HG02588 (cell line): ENCODE results near the gene AFAP1.

Experiments used
- ATAC-seq: cut with Tn5 transposase; IDR thresholded peaks from one replicate; pipeline ENCODE4 v1.9.1; 2021; ENCODE audit warnings: mild to moderate bottlenecking, moderate library complexity; ENCODE audit not compliant: unreplicated experiment

AFAP1 gene

DNA sequence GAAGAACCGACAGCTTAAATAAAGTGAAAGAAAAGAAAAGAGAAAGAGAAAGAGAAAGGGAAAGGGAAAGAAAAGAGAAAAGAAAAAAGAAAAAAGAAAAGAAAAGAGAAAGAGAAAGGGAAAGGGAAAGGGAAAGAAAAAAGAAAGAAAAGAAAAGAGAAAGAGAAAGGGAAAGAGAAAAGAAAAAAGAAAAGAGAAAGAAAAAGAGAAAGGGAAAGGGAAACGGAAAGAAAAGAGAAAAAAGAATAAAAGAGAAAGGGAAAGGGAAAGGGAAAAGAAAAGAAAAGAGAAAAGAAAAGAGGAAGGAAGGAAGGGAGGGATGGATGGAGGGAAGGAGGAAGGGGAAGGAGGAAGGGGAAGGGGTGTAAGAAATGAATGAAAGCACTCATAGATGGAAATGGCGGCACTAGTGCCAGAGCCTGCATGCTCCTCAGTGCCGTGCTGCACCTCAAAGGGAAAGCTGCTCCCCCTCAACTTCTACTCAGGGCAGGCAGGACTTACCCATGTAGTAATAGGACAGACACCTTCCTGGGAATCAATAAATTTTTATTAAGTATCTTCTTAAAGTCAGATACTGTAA is 70.7 kb downstream of the AFAP1 start:
- no peak for ATAC-seq

DNA sequence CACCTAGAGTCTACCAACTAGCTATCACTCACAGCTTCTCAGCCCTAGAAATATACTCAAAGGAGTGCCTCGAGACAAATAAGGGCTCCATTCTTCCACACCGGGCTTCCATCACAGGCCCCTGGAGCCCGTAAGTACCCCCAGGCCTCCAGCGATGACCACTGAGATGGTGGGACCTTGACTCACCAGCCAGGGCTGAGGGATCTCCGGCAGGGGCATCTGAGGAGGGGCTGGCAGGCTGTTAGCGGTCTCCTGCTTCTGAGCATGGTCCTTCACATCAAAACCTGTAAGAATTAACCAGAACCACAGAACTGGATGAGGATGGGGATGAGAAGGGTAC is 71.3 kb downstream of the AFAP1 start:
- no peak for ATAC-seq

DNA sequence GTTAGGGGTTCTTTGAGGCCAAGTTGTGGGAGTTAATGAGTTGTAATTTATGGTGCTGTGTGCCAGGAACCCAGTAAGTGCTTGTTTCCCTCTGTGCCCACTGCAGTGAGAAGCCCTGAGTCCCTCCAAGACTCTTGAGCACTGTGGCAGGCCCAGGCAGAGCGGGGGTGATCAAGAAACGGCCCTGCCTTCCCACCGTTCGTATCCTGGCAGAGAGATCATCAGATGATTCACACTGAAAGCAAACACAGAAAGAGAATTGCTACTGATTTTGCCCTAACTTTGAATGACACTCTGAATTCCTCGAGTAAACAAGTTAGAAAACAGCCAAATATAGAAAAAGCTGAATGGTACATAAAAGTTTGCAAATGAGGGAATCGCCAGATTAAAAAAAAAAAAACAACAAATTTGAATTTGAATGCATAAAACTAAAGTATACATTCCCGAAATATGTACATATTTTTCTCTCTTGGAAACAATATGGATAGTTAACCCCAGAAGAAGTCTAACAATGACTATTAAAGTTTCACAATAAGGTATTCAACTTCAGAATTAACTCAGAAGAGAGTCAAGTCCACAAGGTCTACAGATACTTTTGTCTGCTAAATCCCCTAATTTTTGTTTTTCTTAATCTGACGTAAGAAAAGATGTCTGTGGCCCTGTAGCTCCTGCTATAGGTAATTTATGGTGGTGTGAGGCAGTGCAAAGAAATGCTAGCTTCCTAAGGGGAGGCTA is 71.8 kb downstream of the AFAP1 start:
- ATAC-seq, result no peak

DNA sequence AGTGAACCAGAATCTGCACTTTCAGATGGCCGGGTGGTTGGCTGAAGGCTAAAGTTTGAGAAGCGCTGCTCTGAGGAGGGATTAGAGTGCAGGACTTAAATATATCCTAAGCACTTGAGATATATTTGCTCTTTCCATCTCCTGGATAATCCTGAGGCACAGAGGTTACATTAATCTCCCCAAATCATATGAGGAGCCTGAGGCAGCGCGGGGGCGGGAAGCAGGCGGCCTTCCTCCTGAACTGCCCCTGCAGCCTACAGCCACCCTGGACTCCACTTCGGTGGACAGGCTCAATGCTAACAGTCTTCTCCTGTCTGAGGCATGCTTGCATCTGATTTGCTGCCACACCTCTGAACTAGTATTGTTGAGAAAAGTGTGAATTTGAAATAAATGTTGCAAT is 72.5 kb downstream of the AFAP1 start:
- no peak for ATAC-seq

DNA sequence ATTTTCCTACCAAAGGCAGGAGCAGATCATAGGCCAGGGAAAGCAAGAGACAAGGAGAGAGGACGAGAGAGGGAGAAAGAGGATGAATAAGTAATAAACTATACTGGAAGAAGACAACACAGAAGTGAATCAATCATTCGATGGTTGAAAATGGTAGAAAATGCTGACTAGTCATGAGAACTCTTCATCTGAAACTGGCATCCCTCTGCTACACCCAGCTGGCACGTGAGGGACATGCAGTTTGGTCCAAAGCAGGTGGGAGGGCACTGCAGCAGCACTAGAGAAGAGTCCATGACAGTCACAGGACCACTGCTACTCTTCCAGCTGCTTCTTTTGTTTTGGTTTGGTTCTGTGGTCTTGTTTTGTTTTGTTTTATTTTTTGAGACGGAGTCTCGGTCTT is 74.1 kb downstream of the AFAP1 start:
- ATAC-seq, result no peak

DNA sequence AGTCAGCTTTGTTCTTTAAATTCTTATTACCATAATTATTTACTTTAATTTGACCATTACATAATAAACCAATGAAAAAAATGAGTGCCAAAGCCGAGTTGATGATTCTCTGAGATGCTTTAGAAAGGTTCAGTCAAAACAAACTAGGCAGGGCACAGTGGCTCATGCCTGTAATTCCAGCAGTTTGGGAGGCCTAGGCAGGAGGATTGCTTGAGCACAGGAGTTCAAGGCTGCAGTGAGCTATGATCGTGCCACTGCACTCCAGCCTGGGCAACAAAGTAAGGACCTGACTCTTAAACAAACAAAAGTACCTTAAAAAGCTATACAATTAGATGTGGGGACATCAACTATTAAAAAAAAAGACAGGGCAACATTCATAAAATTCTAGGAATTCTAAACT is 75.0 kb downstream of the AFAP1 start:
- ATAC-seq, result no peak

DNA sequence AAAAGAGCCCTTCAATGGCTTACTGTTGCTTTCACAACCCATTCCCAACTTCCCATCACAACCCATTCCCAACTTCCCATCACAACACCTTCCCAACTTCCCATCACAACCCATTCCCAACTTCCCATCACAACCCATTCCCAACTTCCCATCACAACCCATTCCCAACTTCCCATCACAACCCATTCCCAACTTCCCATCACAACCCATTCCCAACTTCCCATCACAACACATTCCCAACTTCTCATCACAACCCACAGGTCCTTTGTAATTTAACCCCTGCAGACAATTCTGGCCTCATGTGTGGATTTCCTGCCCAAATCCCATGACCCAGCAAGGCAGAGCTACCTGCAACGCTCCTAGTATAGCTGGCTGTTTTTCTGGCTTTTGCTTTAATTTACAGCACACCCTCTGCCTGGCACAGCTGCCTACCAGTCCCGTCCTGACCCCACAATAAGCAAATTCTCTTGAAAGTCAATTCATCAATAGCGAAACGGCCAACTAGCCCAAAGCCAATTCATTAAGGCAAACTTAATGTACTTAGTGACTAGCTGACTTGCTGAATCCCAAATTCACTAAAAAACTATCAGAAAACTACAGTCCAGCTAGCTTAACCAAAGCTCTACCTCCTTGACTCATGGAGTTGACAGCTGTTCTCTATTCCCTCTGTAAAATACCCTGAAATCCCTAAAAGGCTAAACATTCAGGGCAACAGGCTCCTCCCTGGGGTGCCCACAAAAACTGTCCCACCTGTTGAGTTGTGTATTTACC is 75.6 kb downstream of the AFAP1 start:
- no peak for ATAC-seq

DNA sequence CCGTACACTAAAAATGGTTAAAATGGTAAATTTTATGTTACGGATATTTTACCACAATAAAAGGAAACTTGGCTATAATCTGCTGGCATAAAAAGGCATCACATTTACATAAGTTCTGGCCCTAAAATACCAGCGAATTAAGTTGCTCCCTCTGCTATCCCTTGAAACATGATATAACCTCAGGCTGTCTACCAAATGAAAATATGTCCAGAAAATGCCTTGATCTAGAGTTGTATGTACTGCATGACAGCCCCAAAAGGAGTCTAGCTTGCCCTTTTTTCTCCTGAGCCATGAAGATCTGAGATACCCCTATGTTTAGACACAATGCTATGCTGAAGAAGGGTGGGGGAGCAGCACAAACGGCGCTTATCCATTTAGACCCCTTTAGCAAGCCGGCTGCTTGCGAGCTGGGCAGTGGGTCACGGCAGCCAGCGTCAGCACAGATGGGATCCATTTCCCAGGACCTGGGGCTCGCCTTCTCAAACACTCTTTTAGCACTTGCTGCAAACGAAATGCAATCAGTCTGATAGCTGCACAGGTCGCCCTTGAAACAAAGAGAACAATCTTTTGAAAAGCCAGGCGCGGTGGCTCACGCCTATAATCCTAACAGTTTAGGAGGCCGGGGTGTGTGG is 77.0 kb downstream of the AFAP1 start:
- no peak for ATAC-seq

DNA sequence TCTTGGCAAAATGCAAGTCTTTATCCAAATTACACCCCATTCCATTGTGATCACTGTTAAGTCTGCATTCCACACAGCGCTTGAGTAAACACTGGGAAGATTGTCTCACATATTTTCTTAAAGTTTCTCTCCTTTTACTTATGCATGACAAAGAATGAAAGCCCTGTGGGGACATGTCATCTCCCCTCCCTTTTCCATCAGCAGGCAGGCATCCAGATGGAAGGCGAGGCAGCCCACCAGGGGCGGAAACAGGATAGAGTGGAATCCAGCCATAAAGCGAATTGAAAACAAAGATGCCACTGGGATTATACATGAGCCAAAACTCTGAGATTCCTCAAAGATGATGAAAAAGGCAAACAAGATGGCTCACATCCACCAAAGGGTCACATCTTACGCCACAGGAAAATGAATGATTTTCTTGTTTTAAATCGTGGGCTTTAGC is 78.2 kb downstream of the AFAP1 start:
- no peak for ATAC-seq

DNA sequence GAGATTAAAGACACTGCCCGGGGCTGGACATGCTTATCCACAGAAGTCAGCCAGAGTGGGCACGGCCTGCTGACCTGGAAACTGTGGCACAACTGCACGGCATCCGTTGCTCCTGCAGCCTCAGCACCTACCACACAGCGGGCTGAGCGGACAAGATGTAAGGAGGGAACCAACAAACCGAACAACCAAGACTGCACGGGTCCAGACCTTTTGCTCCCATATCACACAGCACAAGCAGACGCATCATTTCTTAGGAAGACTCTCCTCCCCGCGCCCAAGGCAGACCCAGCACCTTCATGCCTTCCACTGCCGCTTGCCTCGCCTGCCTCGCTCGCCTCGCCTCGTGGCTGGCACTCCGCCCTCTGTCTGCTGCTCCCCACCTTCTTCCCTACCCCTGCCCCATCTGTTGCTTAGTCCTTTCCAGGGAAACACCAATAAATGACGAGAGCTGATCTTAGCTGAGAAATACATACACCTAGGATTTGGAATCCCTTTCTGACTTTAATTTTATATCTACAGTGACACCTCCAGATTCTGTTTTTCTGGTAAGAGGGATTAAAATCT is 79.0 kb downstream of the AFAP1 start:
- no peak for ATAC-seq

DNA sequence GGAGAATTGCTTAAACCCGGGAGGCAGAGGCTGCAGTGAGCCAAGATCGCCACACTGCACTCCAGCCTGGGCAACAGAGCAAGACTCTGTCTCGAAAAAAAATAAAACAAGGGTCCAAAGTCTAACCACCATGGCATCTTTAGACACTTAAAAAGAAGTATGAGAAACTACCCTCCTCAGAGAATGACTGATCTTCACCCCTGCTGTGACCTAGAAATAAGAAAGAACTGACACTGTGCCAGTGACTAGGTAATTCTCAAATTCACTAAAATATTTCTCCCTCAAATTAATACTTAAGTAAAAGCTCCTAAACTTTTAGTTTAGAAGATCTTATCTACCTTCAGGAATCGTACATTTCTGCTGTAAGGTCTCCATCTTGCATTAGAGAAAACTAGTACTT is 80.3 kb downstream of the AFAP1 start:
- no peak for ATAC-seq

DNA sequence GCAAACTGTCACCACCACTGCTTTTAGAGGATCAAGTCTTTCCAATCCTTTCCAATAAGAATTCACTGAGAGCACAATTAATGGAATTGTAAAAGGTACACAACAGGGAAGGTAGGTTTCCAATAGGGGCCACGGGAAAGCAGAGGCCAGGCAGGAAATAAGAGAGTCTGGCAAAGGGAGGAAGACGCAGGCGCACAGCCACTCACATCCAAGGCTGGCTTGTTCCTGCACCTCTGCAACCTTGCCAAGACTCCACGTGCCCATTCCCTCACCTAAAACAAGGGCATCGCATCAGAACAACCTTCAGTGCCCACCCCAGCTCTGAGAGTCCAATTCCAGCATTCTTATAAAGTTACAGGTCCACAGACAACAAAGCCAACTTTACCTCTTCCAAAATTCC is 81.2 kb downstream of the AFAP1 start:
- no peak for ATAC-seq

DNA sequence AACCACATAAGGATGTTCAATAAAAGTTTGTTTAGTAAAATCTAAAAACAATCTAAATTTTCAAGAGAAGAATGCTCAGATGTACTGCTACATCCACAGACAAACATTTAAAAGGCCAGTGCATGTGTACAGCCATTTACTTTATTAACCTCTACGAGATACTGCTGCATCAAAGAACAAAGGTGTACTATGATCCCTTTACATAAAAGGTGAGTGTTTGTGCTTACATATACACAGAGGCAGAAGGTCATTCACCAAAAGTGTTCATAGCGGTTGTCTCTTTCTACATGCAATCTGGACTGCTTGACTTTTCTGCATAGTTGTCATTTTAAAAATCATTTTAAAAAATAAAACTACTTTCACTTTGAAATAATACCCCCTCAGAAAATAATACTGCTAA is 81.7 kb downstream of the AFAP1 start:
- ATAC-seq, result no peak

DNA sequence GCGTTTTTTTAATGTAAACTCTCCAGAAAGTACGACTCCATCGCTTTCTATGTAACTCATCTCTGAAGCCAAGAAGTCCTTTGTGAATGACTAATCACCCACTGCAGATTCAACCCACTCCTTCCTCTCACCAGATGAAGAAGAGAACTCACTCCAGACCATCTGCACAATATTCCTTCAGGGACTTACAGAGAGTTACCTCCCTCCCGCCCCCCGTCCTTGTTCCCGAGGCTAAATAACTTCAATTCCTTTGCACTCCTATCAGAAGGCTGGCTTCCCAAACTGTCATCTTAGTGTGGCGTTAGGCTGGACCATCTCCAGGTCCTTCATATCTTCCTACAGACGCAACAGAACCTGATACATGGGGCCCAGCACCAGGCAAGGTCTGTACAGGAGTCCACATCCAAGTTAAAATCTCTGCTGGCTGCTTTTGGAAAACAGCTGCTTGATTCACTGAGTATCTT is 82.4 kb downstream of the AFAP1 start:
- ATAC-seq, result no peak

DNA sequence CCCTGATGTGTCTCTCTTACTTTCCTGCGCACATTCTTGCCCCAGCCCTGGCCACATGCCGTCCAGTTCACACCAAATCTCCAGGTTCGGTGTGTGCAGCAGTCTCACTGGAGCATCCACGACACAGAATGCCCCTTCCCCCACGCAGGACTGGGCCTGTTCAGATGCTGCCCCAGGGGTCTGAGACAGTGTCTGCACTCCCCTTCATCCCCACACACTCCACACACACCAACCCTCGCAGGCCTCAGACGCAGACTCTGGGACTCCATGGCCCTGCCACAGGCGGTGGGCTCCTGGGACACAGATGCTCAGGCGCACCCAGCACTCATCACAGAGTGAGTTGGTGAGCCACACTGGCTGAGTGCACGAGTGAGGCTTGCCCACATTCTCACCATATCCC is 83.9 kb downstream of the AFAP1 start:
- ATAC-seq, result no peak

DNA sequence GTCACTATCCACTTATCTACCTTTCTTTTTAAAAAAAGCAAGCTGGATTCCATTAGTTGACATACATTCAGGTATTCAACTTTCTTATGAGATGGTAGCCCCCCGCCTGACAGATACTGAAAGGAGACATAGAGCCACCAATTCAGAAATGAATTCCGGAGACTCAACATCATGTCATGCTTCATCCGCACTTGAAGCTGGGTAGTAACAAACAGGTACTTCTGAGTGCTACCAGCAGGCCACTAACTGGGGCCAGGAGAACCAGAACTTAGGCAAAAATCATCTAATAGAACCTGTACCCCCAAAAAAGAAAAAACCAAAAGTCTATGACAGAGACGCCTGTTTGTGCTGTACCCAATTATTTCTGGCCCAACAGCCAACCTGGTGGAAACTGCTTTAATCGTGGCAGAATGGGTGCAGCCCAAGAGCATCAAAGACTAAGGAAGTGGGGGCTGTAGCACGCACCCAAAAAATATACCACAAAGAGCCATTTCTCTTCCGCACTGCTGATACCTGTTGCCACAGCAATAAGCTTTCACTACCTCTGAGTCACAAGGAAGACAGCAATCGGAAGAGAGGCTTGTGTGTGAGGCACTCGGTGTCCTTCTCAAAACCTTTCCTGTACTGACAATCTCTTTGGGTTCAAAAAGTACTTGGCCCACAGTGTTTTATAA is 84.8 kb downstream of the AFAP1 start:
- ATAC-seq, result no peak

DNA sequence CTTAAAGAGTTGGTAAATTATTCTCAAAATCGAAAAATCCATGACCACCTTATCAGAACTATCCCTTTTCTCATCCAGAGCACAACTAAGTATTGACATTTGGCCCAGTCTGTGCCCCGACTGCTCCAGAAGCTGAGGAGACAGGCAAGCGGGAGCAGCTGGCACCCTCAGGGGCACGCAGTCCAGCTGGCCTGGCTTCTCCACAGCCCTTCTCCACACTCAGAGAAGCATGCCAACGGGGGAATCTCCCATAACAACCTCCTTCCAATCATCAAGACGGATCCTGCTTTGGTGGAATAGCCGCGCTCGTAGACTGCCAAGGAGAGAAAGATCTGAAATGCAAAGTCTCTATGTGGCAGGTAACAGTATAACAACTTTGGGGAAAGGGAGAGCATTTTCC is 85.4 kb downstream of the AFAP1 start:
- no peak for ATAC-seq

DNA sequence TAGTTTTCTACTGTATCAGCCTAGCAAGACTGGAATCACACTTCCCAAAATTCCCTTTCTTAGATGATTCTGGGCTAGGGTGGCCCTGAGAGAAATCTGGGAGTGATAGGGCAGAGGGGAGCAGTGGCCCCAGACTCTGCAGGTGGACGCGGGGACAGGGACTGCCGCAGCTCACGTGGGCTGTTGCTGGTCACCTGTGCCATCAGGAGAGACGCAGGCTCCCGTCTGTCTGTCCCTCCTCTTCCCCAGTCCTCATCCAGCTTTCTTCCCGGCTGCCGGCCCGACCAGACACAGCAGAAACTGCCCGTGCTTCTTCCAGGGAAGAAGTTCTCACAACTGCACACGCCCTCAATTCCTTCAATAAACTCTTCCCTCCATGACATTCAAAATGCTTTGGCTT is 86.4 kb downstream of the AFAP1 start:
- ATAC-seq, result no peak

DNA sequence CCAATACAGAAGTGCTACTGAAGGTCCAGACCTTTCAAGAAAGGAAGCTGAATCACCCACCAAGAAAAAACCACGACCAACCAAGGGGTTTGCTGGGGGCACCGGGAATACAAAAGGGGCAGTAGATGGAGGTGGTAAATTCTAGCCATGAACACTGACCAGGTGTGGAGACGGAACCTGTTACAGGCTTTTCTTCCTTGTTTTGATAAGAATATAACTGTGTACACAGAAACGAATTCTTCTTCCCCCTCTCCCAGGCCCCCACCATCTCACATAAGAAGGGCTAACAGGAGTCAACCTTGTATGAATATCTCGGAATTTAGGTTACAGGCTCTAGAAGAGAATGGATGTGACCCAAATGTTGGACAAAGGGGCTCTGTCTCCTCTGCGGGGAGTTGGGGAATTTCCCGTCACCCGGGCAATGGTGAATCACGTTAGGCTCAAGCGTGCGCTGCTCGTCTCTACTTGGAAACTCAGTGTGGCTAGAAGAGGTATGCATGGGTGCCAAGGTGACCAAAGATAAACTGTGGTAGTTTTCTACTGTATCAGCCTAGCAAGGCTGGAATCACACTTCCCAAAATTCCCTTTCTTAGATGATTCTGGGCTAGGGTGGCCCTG is 87.0 kb downstream of the AFAP1 start:
- no peak for ATAC-seq

DNA sequence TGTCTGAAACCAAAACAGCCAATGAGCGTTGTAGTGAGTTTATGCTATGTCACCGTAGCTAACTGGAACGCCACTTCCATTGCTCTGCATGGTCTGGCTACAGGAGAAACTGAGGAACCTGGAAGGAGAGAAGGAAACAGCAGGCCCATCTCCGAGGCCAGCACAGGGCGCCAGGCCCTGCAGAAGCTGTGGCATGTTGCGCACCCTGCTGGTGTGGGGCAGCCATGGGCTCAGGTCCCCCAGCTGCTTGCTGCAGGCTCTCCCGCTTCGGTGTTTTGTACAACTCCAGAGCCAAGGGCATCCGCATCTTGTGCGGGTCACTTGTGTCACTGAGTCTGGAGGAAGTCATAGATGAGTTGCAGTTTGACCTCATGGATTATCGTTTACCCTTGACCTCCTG is 89.2 kb downstream of the AFAP1 start:
- ATAC-seq, result no peak
